ENCODE measurements around the gene GPRIN1.

DNA sequence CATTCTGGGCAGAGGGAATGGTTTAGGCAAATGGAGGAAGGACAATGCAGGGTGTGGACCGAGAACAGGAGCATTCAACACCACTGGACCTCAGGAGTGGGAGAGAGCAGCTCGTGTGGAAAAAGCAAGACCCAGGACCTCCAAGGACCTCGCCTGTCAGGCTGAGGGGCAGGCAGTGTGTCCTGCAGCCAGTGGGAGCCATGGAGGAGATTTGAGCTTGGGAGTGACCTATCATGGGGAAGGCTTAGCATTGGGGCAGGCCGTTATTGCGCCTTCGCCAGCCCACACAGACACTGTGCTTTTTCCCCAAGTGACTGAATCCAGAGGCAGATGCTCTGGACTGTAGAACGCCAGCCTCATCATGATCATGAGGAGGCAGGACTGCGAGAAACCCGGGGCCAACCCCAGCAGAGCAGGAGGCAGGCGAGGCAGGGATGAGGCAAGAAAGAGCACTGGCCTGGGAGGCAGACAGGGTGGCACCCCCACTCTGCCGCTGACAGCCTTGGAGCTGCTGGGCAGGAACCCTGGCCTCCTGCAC lies 57.6 kb downstream of the GPRIN1 start:
- TF ChIP-seq, protein P1, sequence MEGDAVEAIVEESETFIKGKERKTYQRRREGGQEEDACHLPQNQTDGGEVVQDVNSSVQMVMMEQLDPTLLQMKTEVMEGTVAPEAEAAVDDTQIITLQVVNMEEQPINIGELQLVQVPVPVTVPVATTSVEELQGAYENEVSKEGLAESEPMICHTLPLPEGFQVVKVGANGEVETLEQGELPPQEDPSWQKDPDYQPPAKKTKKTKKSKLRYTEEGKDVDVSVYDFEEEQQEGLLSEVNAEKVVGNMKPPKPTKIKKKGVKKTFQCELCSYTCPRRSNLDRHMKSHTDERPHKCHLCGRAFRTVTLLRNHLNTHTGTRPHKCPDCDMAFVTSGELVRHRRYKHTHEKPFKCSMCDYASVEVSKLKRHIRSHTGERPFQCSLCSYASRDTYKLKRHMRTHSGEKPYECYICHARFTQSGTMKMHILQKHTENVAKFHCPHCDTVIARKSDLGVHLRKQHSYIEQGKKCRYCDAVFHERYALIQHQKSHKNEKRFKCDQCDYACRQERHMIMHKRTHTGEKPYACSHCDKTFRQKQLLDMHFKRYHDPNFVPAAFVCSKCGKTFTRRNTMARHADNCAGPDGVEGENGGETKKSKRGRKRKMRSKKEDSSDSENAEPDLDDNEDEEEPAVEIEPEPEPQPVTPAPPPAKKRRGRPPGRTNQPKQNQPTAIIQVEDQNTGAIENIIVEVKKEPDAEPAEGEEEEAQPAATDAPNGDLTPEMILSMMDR (IDR thresholded peaks at IDR 0.05; ENCODE audit: insufficient read depth, low read length, poor library complexity, severe bottlenecking): no peak
- no peak for TF ChIP-seq EZH2phosphoT487 (conservative IDR thresholded peaks at IDR 0.05; ENCODE audit: low read length)

Measured in SU-DHL-6 (cell line).